ENCODE measurements around the gene LRMDA.
"Not testable (repeated sequence)": the region's sequence is repeated elsewhere in the genome, so short reads cannot be mapped to it uniquely, and the experiment has no call there.

LRMDA gene

GRCh38 chr10:76504823-76505222 is 1073.4 kb downstream of the LRMDA start:
- no peak for DNase-seq (ENCODE audit: low spot score)

GRCh38 chr10:76509446-76509845 is 1078.0 kb downstream of the LRMDA start:
- no peak for DNase-seq (ENCODE audit: low spot score)

GRCh38 chr10:76514321-76514720 is 1082.9 kb downstream of the LRMDA start:
- DNase-seq (ENCODE audit: low spot score), result no peak

GRCh38 chr10:76514869-76515268 is 1083.4 kb downstream of the LRMDA start:
- no peak for DNase-seq (ENCODE audit: low spot score)

GRCh38 chr10:76522547-76522946 is 1091.1 kb downstream of the LRMDA start:
- DNase-seq (ENCODE audit: low spot score), result no peak

- no peak for DNase-seq (ENCODE audit: low spot score)
These were observed 1091.8 kb downstream of the LRMDA start for GRCh38 chr10:76523246-76523645.

- DNase-seq (ENCODE audit: low spot score), result no peak
These were observed 1092.4 kb downstream of the LRMDA start for GRCh38 chr10:76523791-76524351.

GRCh38 chr10:76526833-76527232 is 1095.4 kb downstream of the LRMDA start:
- not testable (repeated sequence) for DNase-seq (ENCODE audit: low spot score)

GRCh38 chr10:76540331-76540730 is 1108.9 kb downstream of the LRMDA start:
- no peak for DNase-seq (ENCODE audit: low spot score)

GRCh38 chr10:76540786-76541185 is 1109.4 kb downstream of the LRMDA start:
- DNase-seq (ENCODE audit: low spot score), result no peak

GRCh38 chr10:76541852-76542251 is 1110.4 kb downstream of the LRMDA start:
- DNase-seq (ENCODE audit: low spot score), result no peak

GRCh38 chr10:76542307-76542930 is 1111.0 kb downstream of the LRMDA start:
- DNase-seq (ENCODE audit: low spot score), result no peak

- no peak for DNase-seq (ENCODE audit: low spot score)
These were observed 1112.2 kb downstream of the LRMDA start for GRCh38 chr10:76543655-76544054.

GRCh38 chr10:76544789-76545188 is 1113.4 kb downstream of the LRMDA start:
- no peak for DNase-seq (ENCODE audit: low spot score)

- no peak for DNase-seq (ENCODE audit: low spot score)
These were observed 1115.0 kb downstream of the LRMDA start for GRCh38 chr10:76546411-76546810.

GRCh38 chr10:76547352-76547972 is 1116.0 kb downstream of the LRMDA start:
- peak; percentile 69 for DNase-seq (ENCODE audit: low spot score)

- DNase-seq (ENCODE audit: low spot score), result no peak
These were observed 1117.3 kb downstream of the LRMDA start for GRCh38 chr10:76548716-76549115.

- no peak for DNase-seq (ENCODE audit: low spot score)
These were observed 1117.7 kb downstream of the LRMDA start for GRCh38 chr10:76549171-76549570.

GRCh38 chr10:76550806-76551205 is 1119.4 kb downstream of the LRMDA start:
- no peak for DNase-seq (ENCODE audit: low spot score)

GRCh38 chr10:76552091-76552873 is 1120.9 kb downstream of the LRMDA start:
- no peak for DNase-seq (ENCODE audit: low spot score)

GRCh38 chr10:76553263-76554032 is 1122.0 kb downstream of the LRMDA start:
- DNase-seq (ENCODE audit: low spot score), result no peak

- no peak for DNase-seq (ENCODE audit: low spot score)
These were observed 1122.6 kb downstream of the LRMDA start for GRCh38 chr10:76554033-76554408.

All from putamen (tissue), 1 donor.